Keratinocyte (primary cell): ENCODE results near the gene TJP3. TPM values are rescaled to one million over a fixed set of nuclear protein-coding genes. Genes with fewer than 3 reads are reported as not detected.

Experiments used
- DNase-seq: peaks from one replicate; pipeline ENCODE4 v3.0.0-alpha.2; 2011; ENCODE audit warnings: low read depth, missing footprints, low spot score
- FAIRE-seq: peaks from 2 replicates; lab custom pipeline; 2011; peaks lifted over from hg19 to GRCh38; lab: Jason Lieb, UNC
- H2AFZ ChIP-seq: 2 replicates; pipeline ENCODE4 v1.6.0; 2012; ENCODE audit warnings: low read length, control low read depth, inconsistent platforms; ENCODE audit not compliant: control insufficient read depth
- H3K27ac ChIP-seq: 2 replicates; pipeline ENCODE4 v1.5.1; 2011; ENCODE audit warnings: low read length; ENCODE audit not compliant: control insufficient read depth, insufficient read depth
- H3K27me3 ChIP-seq: 3 replicates; pipeline ENCODE4 v1.6.0; 2011; ENCODE audit warnings: low read length; ENCODE audit not compliant: control insufficient read depth, insufficient read depth; ENCODE audit errors: extremely low read depth
- H3K36me3 ChIP-seq, 2 experiments: 2 replicates in 1 of 2; 3 replicates in 1 of 2; pipeline ENCODE4 v1.5.1; 2011; ENCODE audit warnings: low read length in 2 of 2, mild to moderate bottlenecking in 1 of 2; ENCODE audit not compliant: control insufficient read depth in 2 of 2, insufficient read depth in 2 of 2; ENCODE audit errors: extremely low read depth in 1 of 2
- H3K4me1 ChIP-seq: 3 replicates; pipeline ENCODE4 v1.5.1; 2011; ENCODE audit warnings: low read length; ENCODE audit not compliant: control insufficient read depth, insufficient read depth; ENCODE audit errors: extremely low read depth
- H3K4me2 ChIP-seq: 3 replicates; pipeline ENCODE4 v1.6.0; 2011; ENCODE audit warnings: low read depth, low read length; ENCODE audit not compliant: control insufficient read depth, insufficient read depth; ENCODE audit errors: extremely low read depth
- H3K4me3 ChIP-seq, 3 experiments: fragments of 200-600 bp in 1 of 3; sonication (generic) in 1 of 3; 2 replicates in 2 of 3; 3 replicates in 1 of 3; pipeline ENCODE4 v1.5.1; 2011 to 2016; ENCODE audit warnings: low read length in 3 of 3, mild to moderate bottlenecking in 3 of 3, control low read depth in 2 of 3, inconsistent platforms in 1 of 3, low read depth in 1 of 3, mixed read lengths in 1 of 3, mixed run types in 1 of 3, moderate library complexity in 1 of 3; ENCODE audit not compliant: control insufficient read depth in 2 of 3, insufficient read depth in 2 of 3; ENCODE audit errors: extremely low read depth in 1 of 3
- H3K79me2 ChIP-seq: 2 replicates; pipeline ENCODE4 v1.6.0; 2012; ENCODE audit warnings: low read length; ENCODE audit not compliant: control insufficient read depth, insufficient read depth
- H3K9ac ChIP-seq: 3 replicates; pipeline ENCODE4 v1.6.0; 2011; ENCODE audit warnings: low read length; ENCODE audit not compliant: control insufficient read depth, insufficient read depth; ENCODE audit errors: extremely low read depth
- H3K9me1 ChIP-seq: 3 replicates; pipeline ENCODE4 v1.6.0; 2011; ENCODE audit warnings: low read length; ENCODE audit not compliant: control insufficient read depth, insufficient read depth; ENCODE audit errors: extremely low read depth
- H3K9me3 ChIP-seq: 2 replicates; pipeline ENCODE4 v1.5.1; 2012; ENCODE audit warnings: low read depth, low read length; ENCODE audit not compliant: control insufficient read depth
- H4K20me1 ChIP-seq: 3 replicates; pipeline ENCODE4 v1.6.0; 2011; ENCODE audit warnings: low read length; ENCODE audit not compliant: control insufficient read depth, insufficient read depth; ENCODE audit errors: extremely low read depth
- CTCF ChIP-seq, 3 experiments: IDR thresholded peaks in 1 of 3; conservative IDR thresholded peaks in 1 of 3; optimal IDR thresholded peaks in 1 of 3; 2 replicates in 2 of 3; 3 replicates in 1 of 3; pipeline versions ENCODE3 to v1.5.1; 2011; ENCODE audit warnings: low read length in 3 of 3, mild to moderate bottlenecking in 3 of 3, moderate library complexity in 2 of 3, control low read depth in 1 of 3, inconsistent platforms in 1 of 3; ENCODE audit not compliant: insufficient read depth in 2 of 3; ENCODE audit errors: extremely low read depth in 1 of 3
- EZH2 ChIP-seq: IDR thresholded peaks from one replicate; pipeline ENCODE4 v1.6.1; 2012; ENCODE audit warnings: inconsistent platforms, mild to moderate bottlenecking, low read length, moderate library complexity
- dilution Hi-C: fragments of 300-500 bp; cut with MboI; formaldehyde crosslinking; loops from one replicate; pipeline ENCODE4 v1.7.0; 2020; ENCODE audit warnings: low sequenced_read_pairs; ENCODE audit not compliant: extremely low pct_ligation_motif_present
- polyA plus RNA-seq, 5 experiments: library from polyadenylated mRNA; depleted of rRNA in 3 of 5; stranded (reverse) in 3 of 5; stranded (forward) in 1 of 5; unstranded in 1 of 5; fragments of >200 nt; gene quantifications; 1 replicate in 1 of 5; 2 replicates in 3 of 5; 3 replicates in 1 of 5; pipeline versions ENCODE4 v1.2.1 to v1.2.3, GENCODE V29; 2011 to 2012; ENCODE audit warnings: missing spikeins in 2 of 5, low read depth in 1 of 5, low replicate concordance in 1 of 5

The TJP3 gene
- polyA plus RNA-seq, 1 donor (not counting 4 experiments of a cell fraction or from before 2014, with no cell fraction given), result 0.08 TPM

GRCh38 chr19:3679138-3679537, 29.0 kb upstream of the TJP3 start:
- H3K4me3 ChIP-seq, result no peak overlapping the region
- H3K27ac ChIP-seq, result no peak overlapping the region
- no peaks in the 10 kb centered on the region for H3K27me3 ChIP-seq
- peaks cover 0 to 1% of the 10 kb centered on the region in 2 experiments for H3K36me3 ChIP-seq
- no peak overlapping the region for H3K4me2 ChIP-seq
- H3K9ac ChIP-seq, result no peak overlapping the region
- dilution Hi-C loops, result no loop called here
- no peaks in the 10 kb centered on the region for H3K4me1 ChIP-seq
- TF ChIP-seq EZH2 (no peak), CTCF (optimal IDR thresholded peaks at IDR 0.05 in 1 of 3, IDR thresholded peaks at IDR 0.05 in 1 of 3, conservative IDR thresholded peaks at IDR 0.05 in 1 of 3; ENCODE audit: extremely low read depth in 1 of 3, insufficient read depth in 2 of 3, low read length in 3 of 3) (no peak)
- no peak overlapping the region for H2AFZ ChIP-seq
- no peaks in the 10 kb centered on the region for H3K9me1 ChIP-seq
- H3K9me3 ChIP-seq, result no peaks in the 10 kb centered on the region
- H4K20me1 ChIP-seq, result peaks cover 7% of the 10 kb centered on the region
- no peak for FAIRE-seq
- H3K79me2 ChIP-seq, result peaks cover 5% of the 10 kb centered on the region
- DNase-seq, result no peak

- Histone ChIP-seq H3K27me3 (no peaks in the 10 kb centered on the region), H3K36me3 (peaks cover 0 to 3% of the 10 kb centered on the region in 2 experiments), H3K79me2 (peaks cover 7% of the 10 kb centered on the region), H3K4me3 (no peak overlapping the region), H3K9me1 (no peaks in the 10 kb centered on the region), H3K4me1 (no peaks in the 10 kb centered on the region), H3K27ac (no peak overlapping the region), H3K4me2 (no peak overlapping the region), H3K9me3 (peaks cover 3% of the 10 kb centered on the region), H3K9ac (no peak overlapping the region), H2AFZ (no peak overlapping the region), H4K20me1 (peaks cover 10% of the 10 kb centered on the region)
- TF ChIP-seq EZH2 (no peak), CTCF (optimal IDR thresholded peaks at IDR 0.05 in 1 of 3, IDR thresholded peaks at IDR 0.05 in 1 of 3, conservative IDR thresholded peaks at IDR 0.05 in 1 of 3; ENCODE audit: extremely low read depth in 1 of 3, insufficient read depth in 2 of 3, low read length in 3 of 3) (no peak)
- DNase-seq (no peak), FAIRE-seq (no peak)
- dilution Hi-C loops, result no loop called here
These were observed 28.6 kb upstream of the TJP3 start for GRCh38 chr19:3679581-3679980.
